Chondrocyte (in vitro differentiated cells): ENCODE measurements around the gene SPTBN4. TPM values are rescaled to one million over a fixed set of nuclear protein-coding genes. Genes with fewer than 3 reads are reported as not detected.
A peak's percentile ranks its signal among the peaks of the same experiment; 100 is the strongest.

Experiments
- DNase-seq: peaks from one replicate; pipeline ENCODE4 v3.0.0; 2021; ENCODE audit warnings: mixed read lengths, low spot score
- H3K27ac Mint-ChIP-seq: one replicate; pipeline ENCODE4 v1.8.0; 2021; ENCODE audit warnings: mild to moderate bottlenecking, moderate library complexity, mixed read lengths; ENCODE audit not compliant: unreplicated experiment
- H3K27me3 Mint-ChIP-seq: 2 replicates; pipeline ENCODE4 v1.8.0; 2021; ENCODE audit warnings: low read depth, mixed read lengths
- H3K36me3 Mint-ChIP-seq: 2 replicates; pipeline ENCODE4 v1.8.0; 2021; ENCODE audit warnings: low read depth, mixed read lengths
- H3K4me1 Mint-ChIP-seq: 2 replicates; pipeline ENCODE4 v1.8.0; 2021; ENCODE audit warnings: low read depth, mild to moderate bottlenecking, mixed read lengths
- H3K4me3 Mint-ChIP-seq: one replicate; pipeline ENCODE4 v1.8.0; 2021; ENCODE audit warnings: mild to moderate bottlenecking, moderate library complexity, mixed read lengths; ENCODE audit not compliant: unreplicated experiment
- H3K9me3 Mint-ChIP-seq: 2 replicates; pipeline ENCODE4 v1.8.0; 2021; ENCODE audit warnings: low read depth, mixed read lengths
- CTCF ChIP-seq: fragments of 200-600 bp; sonication (generic); IDR thresholded peaks from 2 replicates; pipeline ENCODE4 v1.5.0; 2021; ENCODE audit warnings: antibody characterized with exemption, mild to moderate bottlenecking, moderate library complexity
- total RNA-seq: library from RNA; stranded (reverse); gene quantifications from 3 replicates; pipeline ENCODE4 v1.2.1, GENCODE V29; 2021

The SPTBN4 gene
- total RNA-seq, 1 donor from 2014 or later, result 2.5 TPM

DNA sequence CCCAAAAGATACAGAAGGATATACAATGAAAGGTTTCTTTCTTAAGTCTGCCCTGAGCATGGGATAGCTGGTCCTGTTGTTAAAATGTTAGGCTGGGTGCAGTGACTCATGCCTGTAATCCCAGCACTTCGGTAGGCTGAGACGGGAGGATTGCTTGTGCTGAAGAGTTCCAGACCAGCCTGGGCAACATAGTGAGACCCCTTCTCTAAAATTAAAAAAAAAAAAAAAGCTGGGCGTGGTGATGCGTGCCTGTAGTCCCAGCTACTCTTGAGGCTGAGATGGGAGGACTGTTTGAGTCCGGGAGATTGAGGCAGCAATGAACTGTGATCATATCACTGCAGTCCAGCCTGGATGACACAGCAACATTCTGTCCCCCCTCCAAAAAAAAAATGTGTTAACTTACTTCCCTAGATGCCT lies 57.3 kb downstream of the SPTBN4 start:
- peaks cover 24% of the 10 kb centered on the region for H3K27me3 Mint-ChIP-seq
- H3K36me3 Mint-ChIP-seq, result no peaks in the 10 kb centered on the region
- no peaks in the 10 kb centered on the region for H3K9me3 Mint-ChIP-seq
- H3K4me1 Mint-ChIP-seq, result peaks cover 2% of the 10 kb centered on the region
- H3K27ac Mint-ChIP-seq, result no peak overlapping the region
- H3K4me3 Mint-ChIP-seq, result no peak overlapping the region
- DNase-seq, result no peak
- TF ChIP-seq CTCF, result no peak

- no peak overlapping the region for H3K4me3 Mint-ChIP-seq
- H3K9me3 Mint-ChIP-seq, result no peaks in the 10 kb centered on the region
- TF ChIP-seq CTCF, result no peak
- peaks cover 3% of the 10 kb centered on the region for H3K4me1 Mint-ChIP-seq
- H3K27ac Mint-ChIP-seq, result peak overlapping the region; percentile 62
- peaks cover 22% of the 10 kb centered on the region for H3K27me3 Mint-ChIP-seq
- H3K36me3 Mint-ChIP-seq, result no peaks in the 10 kb centered on the region
- DNase-seq, result no peak
These were observed 57.9 kb downstream of the SPTBN4 start for GRCh38 chr19:40524655-40525054.

DNA sequence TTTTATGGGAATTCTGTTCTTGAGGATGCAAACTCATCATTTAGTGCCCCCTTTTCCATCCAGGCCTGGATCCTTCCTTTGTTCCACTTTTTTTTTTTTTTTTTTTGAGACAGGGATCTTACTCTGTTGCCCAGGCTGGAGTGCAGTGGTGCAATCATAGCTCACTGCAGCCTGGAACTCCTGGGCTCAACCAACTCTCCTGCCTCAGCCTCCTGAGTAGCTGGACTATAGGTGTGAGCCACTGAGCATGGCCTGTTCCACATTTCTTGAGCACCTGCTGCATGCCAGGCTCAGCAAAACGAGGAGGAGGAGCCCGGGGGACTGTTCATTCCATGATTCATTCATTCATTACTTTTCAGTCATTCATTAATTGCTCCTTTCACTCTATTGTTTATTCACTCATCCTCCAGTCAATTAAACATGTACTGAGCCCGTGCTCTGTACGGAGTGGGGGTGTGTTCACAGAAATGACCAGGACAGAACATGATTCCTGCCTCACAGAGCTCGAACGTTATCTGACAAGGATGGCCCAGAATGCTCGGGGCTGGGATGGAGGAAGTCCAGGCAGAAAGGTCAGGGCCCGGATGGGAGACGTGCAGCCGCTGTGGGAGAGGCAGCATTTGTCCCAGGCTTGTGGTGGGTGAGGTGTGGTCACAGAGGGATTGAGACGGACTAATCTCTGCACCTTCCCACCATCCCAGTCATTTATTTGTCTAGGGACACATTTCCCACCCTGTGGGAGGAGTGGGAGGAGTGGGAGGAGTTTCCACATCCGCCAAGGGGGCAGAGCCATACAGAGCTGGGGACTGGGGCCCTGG lies 58.6 kb downstream of the SPTBN4 start:
- no peaks in the 10 kb centered on the region for H3K9me3 Mint-ChIP-seq
- no peak for DNase-seq
- TF ChIP-seq CTCF, result no peak
- H3K27ac Mint-ChIP-seq, result no peak overlapping the region
- peaks cover 16% of the 10 kb centered on the region for H3K27me3 Mint-ChIP-seq
- no peak overlapping the region for H3K4me3 Mint-ChIP-seq
- peaks cover 8% of the 10 kb centered on the region for H3K4me1 Mint-ChIP-seq
- H3K36me3 Mint-ChIP-seq, result no peaks in the 10 kb centered on the region

DNA sequence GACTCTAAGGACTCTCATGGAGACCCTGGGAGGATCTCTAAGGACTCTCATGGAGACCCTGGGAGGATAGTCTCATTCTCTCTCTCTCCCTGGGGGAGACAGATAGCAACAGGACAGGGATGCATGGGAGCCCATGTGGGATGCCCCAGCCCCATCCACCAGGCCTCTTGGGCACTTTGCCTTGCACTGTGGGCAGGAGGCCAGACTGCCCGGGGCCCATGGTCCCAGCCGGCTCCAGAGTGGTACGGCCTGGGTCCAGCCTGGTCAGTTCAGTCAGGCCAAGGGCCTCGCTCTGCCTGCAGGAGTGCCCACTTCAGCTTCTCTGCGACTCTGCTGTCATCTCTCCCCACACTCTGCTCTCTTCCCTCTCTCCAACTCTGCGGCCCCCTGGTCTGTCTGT lies 61.3 kb downstream of the SPTBN4 start:
- H3K36me3 Mint-ChIP-seq, result no peaks in the 10 kb centered on the region

More for the DNA sequence above, 61.3 kb downstream of the SPTBN4 start:
- Mint-ChIP-seq H3K27me3 (peaks cover 23% of the 10 kb centered on the region), H3K27ac (no peak overlapping the region), H3K9me3 (no peaks in the 10 kb centered on the region), H3K4me3 (no peak overlapping the region), H3K4me1 (peaks cover 11% of the 10 kb centered on the region)
- TF ChIP-seq CTCF, result no peak
- no peak for DNase-seq
